GM12865 (cell line): Measurements from ENCODE around the gene DHCR24.
"Not testable (repeated sequence)": the region's sequence is repeated elsewhere in the genome, so short reads cannot be mapped to it uniquely, and the experiment has no call there.

Experiments used
- DNase-seq: peaks from one replicate; pipeline ENCODE4 v3.0.0; 2010; ENCODE audit warnings: low read depth
- H3K4me3 ChIP-seq: 2 replicates; pipeline ENCODE4 v1.5.1; 2011; ENCODE audit warnings: mild to moderate bottlenecking, low read depth, low read length, control low read depth
- CTCF ChIP-seq: IDR thresholded peaks from 2 replicates; pipeline ENCODE4 v1.5.1; 2011; ENCODE audit warnings: low read length, control low read depth, low read depth, inconsistent platforms; ENCODE audit not compliant: insufficient read depth; ENCODE audit errors: missing control alignments

DHCR24 gene

GRCh38 chr1:54886724-54887664, at the start of gene DHCR24:
TSS of gene DHCR24 (minus strand) at chr1:54887195. CDS start at chr1:54887119, 76 bp downstream.
- H3K4me3 ChIP-seq, result peak within 1 kb of the TSS; percentile 86
- no peak for TF ChIP-seq CTCF
- DNase-seq, result peak; percentile 90

GRCh38 chr1:54936791-54937190, 49.8 kb upstream of the DHCR24 start:
- DNase-seq, result no peak
- no peak overlapping the region for H3K4me3 ChIP-seq
- no peak for TF ChIP-seq CTCF

GRCh38 chr1:54934869-54935268, 47.9 kb upstream of the DHCR24 start:
- DNase-seq, result no peak
- no peak for TF ChIP-seq CTCF

GRCh38 chr1:54934081-54934480, 47.1 kb upstream of the DHCR24 start:
- H3K4me3 ChIP-seq, DNase-seq: not testable (repeated sequence)

More at GRCh38 chr1:54934869-54935268, 47.9 kb upstream of the DHCR24 start:
- no peak overlapping the region for H3K4me3 ChIP-seq

- DNase-seq, result no peak
- H3K4me3 ChIP-seq, result no peak overlapping the region
- no peak for TF ChIP-seq CTCF
These were observed 44.4 kb upstream of the DHCR24 start for GRCh38 chr1:54931275-54931840.

- no peak for DNase-seq
- no peak for TF ChIP-seq CTCF
- no peak overlapping the region for H3K4me3 ChIP-seq
These were observed 42.7 kb upstream of the DHCR24 start for GRCh38 chr1:54929700-54930099.

GRCh38 chr1:54928327-54928726, 41.3 kb upstream of the DHCR24 start:
- no peak overlapping the region for H3K4me3 ChIP-seq
- no peak for TF ChIP-seq CTCF
- no peak for DNase-seq
